G401 (cell line): ENCODE measurements around the gene LIPN. TPM values are rescaled to one million over a fixed set of nuclear protein-coding genes. Genes with fewer than 3 reads are reported as not detected.

Experiments used
- DNase-seq: peaks from one replicate; pipeline ENCODE4 v3.0.0-alpha.2; 2015; ENCODE audit warnings: low spot score
- in situ Hi-C: cut with HindIII; loops from 2 replicates; pipeline ENCODE4 v1.10.0; 2016; ENCODE audit warnings: low sequenced_read_pairs, mixed read lengths
- total RNA-seq: library from RNA; depleted of rRNA; stranded (reverse); fragments of >200 nt; shearing (Covaris generic); gene quantifications from 2 replicates; pipeline ENCODE4 v1.2.3, GENCODE V29; 2014; rRNA removed

The LIPN gene
- total RNA-seq, 1 experiment from 2014 or later: not detected

DNA sequence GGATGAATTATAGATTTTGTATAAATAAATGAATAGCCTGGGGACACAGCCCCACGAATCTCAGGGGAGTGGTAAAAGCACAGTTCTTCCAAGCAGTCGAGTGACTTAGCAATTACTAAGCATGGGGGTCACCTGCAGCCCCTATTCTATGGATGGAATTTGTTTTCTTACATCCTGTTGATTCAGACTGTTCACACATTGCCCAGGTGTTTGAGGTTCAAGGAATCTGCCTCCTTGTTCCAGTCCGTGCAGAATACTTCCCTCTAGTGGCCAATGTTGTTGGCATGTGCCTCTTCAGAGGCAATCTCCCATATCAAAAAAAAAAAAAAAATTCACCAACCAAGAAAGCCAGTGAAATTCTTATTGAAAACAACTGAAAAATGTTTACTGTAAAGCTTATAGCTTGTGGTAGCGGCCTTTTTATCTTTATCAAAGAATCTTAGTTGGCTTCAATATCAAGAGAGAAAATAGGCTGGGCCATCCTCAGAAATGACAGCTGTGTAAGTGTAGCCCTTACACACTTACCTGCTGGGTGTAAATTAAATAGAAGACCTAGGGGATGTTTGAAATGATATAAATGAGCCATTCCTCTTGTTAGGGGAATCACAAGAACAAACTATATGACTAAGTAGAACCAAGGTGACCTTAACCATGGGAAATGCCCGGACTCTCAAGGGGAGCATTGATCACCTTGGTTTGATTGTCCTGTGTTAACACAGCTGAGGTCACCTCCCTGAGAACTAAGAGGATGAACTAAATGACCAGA lies 50.6 kb downstream of the LIPN start:
- in situ Hi-C loops: no loop called here
- DNase-seq: peak; percentile 76

DNA sequence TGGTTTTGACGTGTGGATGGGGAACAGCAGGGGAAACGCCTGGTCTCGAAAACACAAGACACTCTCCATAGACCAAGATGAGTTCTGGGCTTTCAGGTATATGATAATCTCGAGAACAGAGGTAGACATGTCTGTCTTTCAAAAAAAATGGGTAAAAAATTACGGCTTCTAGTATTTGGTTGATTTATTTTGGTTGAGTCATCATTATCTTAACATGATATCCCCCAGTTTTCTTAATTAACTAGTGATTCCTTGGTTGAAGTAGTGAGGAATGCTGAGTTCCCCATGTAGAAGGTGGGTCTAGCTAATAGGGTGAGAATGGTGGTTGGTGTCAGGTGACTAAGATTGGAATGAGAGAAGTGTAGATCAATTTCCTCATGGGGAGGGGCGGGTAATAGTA lies 53.4 kb downstream of the LIPN start:
- DNase-seq: no peak
- in situ Hi-C loops: no loop called here

DNA sequence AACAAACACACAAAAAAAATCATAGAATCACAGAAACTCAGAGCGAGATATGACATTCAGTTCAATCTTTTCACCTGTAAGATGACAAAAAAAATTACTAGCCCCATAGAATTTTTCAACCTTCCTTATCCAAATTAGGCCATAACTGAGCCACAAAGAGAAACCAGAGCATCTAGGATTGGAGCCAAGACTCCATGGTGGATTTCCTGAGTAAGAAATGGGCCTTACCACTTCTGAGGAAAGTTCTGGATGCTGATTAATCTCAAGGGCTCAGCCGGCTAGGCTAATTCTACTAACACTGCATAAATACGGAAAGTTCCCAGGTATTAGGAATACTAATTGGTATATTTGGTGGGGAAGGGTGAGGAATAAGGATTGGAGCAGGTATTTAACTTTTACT lies 59.5 kb downstream of the LIPN start:
- no peak for DNase-seq
- in situ Hi-C loops: no loop called here

DNA sequence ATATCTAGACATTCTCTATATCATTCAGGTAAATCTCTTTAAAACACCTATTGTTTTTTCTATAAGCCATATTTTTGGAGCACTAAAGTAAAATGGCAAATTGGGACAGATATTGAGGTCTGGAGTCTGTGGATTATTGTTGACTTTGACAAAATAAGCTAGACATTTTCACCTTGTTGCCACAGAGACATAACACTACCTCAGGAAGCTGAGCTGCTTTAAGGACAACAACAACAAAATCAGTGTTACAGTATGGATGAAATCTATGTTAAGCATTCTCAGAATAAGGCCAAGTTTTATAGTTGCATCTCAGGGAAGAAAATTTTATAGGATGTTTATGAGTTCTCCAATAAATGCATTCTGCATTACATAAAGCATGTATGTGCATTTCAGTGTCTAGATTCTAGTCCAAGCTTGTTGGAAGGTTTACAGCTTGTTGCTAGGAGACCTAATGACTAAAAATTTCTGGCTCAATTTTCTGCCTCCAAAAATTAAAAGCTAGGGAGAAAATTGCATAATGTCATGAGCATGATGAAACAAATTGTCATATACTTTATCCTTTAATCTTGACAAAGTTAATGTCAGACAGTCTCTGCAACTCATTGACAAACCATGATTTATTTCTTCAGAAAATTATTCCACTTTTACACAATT lies 61.1 kb downstream of the LIPN start:
- peak; percentile 35 for DNase-seq
- in situ Hi-C loops: no loop called here

DNA sequence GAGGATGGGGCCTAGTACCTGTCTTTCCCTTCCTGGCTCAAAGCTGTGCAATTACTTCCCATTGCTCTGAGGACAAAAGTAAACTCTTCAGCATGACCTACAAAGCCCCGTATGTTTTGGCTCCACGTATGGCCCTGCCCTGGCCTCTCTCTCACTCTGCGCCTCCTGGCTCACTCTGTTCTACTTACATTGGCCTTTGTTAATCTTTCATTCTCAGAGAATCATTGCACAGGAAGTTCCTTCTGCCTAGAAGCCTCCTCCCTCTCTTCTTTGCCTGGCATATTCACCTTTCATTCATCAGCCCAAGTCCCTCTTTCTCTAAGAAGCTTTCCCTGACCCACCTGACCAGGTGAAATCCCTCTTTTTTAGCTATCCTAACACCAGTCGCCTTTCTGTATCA lies 66.6 kb downstream of the LIPN start:
- DNase-seq: no peak
- in situ Hi-C loops: no loop called here

DNA sequence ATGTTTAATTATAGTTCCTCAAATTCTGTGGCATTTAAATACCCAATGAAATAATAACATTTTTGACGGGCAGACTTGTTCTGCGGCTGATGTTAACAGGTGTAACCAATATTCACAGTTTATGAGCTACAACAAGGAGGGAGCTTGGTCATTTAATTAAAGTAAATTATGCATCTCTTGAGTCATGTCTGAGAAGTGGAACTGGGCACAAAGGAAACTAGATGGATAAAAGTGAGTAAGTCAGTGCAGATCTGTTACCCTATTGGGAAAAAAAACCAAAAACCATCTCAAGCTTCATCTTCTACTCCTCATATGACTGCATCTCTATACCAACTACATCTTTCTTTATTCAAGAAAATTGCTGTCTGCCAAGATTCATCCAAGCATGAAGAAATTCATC lies 67.9 kb downstream of the LIPN start:
- no peak for DNase-seq
- in situ Hi-C loops: no loop called here

DNA sequence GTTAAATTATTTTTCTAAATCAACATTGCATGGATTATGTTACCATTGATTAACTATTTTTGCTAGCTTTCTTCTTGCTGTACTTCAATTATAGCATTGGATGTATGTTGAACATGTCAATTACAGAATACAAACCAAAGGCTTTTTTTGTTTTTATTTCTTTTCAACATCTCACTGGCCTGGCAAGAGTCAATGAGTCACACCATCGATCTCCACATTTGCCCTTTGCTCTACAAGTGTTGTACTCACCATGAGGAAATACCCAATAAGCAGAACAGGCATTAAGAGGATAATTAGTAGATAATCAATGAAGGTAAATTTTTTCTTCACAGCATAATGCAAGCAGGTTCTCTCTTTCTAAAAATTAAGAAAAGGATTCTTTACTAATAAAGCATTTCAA lies 68.5 kb downstream of the LIPN start:
- in situ Hi-C loops: no loop called here
- no peak for DNase-seq

Other genes starting within 250 kb of the LIPN start
- 1.8 and 2.0 TPM in 2 replicates for gene RNLS, start 176.7 kb upstream of the LIPN start, total RNA-seq
- not detected in 2 replicates for gene LIPJ, start 173.3 kb upstream of the LIPN start, total RNA-seq
- not detected in 2 replicates for gene LIPF, start 95.6 kb upstream of the LIPN start, total RNA-seq
- gene LIPK, start 53.8 kb upstream of the LIPN start, total RNA-seq: not detected in 2 replicates
- not detected in 2 replicates for gene LIPM, start 42.7 kb downstream of the LIPN start, total RNA-seq
- not detected in 2 replicates for gene ANKRD22, start 91.8 kb downstream of the LIPN start, total RNA-seq
- gene STAMBPL1, start 120.2 kb downstream of the LIPN start, total RNA-seq: not detected in 2 replicates
- 10.6 and 14.2 TPM in 2 replicates for gene ACTA2, start 192.8 kb downstream of the LIPN start, total RNA-seq
- gene FAS, start 230.8 kb downstream of the LIPN start, total RNA-seq: 0.31 and 4.5 TPM in 2 replicates